ENCODE measurements around the gene WNT1. TPM values are rescaled to one million over a fixed set of nuclear protein-coding genes. Genes with fewer than 3 reads are reported as not detected.

WNT1 gene
- polyA plus RNA-seq, 1 donor from 2014 or later = not detected

GRCh38 chr12:48982397-48983080 lies 4.4 kb downstream of the WNT1 start:
- H3K36me3 ChIP-seq (ENCODE audit: insufficient read depth, low read length) = no peaks in the 10 kb centered on the region
- H3K4me2 ChIP-seq (ENCODE audit: low read length) = no peak overlapping the region
- H3K9me3 ChIP-seq (ENCODE audit: low read length) = no peaks in the 10 kb centered on the region
- no peak overlapping the region for H2AFZ ChIP-seq (ENCODE audit: low read depth, low read length)
- no peaks in the 10 kb centered on the region for H3F3A ChIP-seq (ENCODE audit: insufficient read depth, low read length, poor library complexity, severe bottlenecking)
- H3K79me2 ChIP-seq (replicated peaks; ENCODE audit: insufficient read depth, low read length) = no peaks in the 10 kb centered on the region
- H3K27me3 ChIP-seq (ENCODE audit: insufficient read depth, low read depth, low read length) = peaks cover 99% of the 10 kb centered on the region
- TF ChIP-seq EP300 (conservative IDR thresholded peaks at IDR 0.05; ENCODE audit: poor library complexity, severe bottlenecking) = no peak
- TF ChIP-seq POLR2AphosphoS5 (IDR thresholded peaks at IDR 0.05) = no peak
- TF ChIP-seq TAF1 (IDR thresholded peaks at IDR 0.05; ENCODE audit: low read depth) = no peak
- TF ChIP-seq SMC3 (conservative IDR thresholded peaks at IDR 0.05; ENCODE audit: poor library complexity) = no peak
- no peak for TF ChIP-seq EZH2 (IDR thresholded peaks at IDR 0.05; ENCODE audit: borderline replicate concordance, insufficient read depth, low read length, poor library complexity, severe bottlenecking)
- TF ChIP-seq MXI1 (conservative IDR thresholded peaks at IDR 0.05; ENCODE audit: poor library complexity, severe bottlenecking) = no peak
- TF ChIP-seq RAD21 (conservative IDR thresholded peaks at IDR 0.05) = no peak
- TF ChIP-seq CTCF (IDR thresholded peaks at IDR 0.05; ENCODE audit: poor library complexity, severe bottlenecking) = no peak
- no peak for TF ChIP-seq REST (IDR thresholded peaks at IDR 0.05; ENCODE audit: borderline replicate concordance)
- H3K9me2 ChIP-seq (ENCODE audit: insufficient read depth, low read length) = no peaks in the 10 kb centered on the region
- H3K4me3 ChIP-seq (ENCODE audit: low read length) = no peak overlapping the region
- H3K9ac ChIP-seq (ENCODE audit: low read length) = no peak overlapping the region
- H4K20me1 ChIP-seq (ENCODE audit: insufficient read depth) = no peaks in the 10 kb centered on the region
- no peak overlapping the region for H3K27ac ChIP-seq (ENCODE audit: low read length)

- Histone ChIP-seq H3K9me2 (ENCODE audit: insufficient read depth, low read length) (no peaks in the 10 kb centered on the region), H4K20me1 (ENCODE audit: insufficient read depth) (no peaks in the 10 kb centered on the region), H3K9ac (ENCODE audit: low read length) (no peak overlapping the region), H3K27ac (ENCODE audit: low read length) (no peak overlapping the region), H3K4me3 (ENCODE audit: low read length) (no peak overlapping the region), H3K36me3 (ENCODE audit: insufficient read depth, low read length) (no peaks in the 10 kb centered on the region), H3F3A (ENCODE audit: insufficient read depth, low read length, poor library complexity, severe bottlenecking) (no peaks in the 10 kb centered on the region), H3K4me2 (ENCODE audit: low read length) (no peak overlapping the region), H2AFZ (ENCODE audit: low read depth, low read length) (no peak overlapping the region), H3K27me3 (ENCODE audit: insufficient read depth, low read depth, low read length) (peaks cover 99% of the 10 kb centered on the region), H3K9me3 (ENCODE audit: low read length) (no peaks in the 10 kb centered on the region), H3K79me2 (replicated peaks; ENCODE audit: insufficient read depth, low read length) (no peaks in the 10 kb centered on the region)
- TF ChIP-seq SMC3 (conservative IDR thresholded peaks at IDR 0.05; ENCODE audit: poor library complexity) (no peak), RAD21 (conservative IDR thresholded peaks at IDR 0.05) (no peak), TAF1 (IDR thresholded peaks at IDR 0.05; ENCODE audit: low read depth) (no peak), MXI1 (conservative IDR thresholded peaks at IDR 0.05; ENCODE audit: poor library complexity, severe bottlenecking) (no peak), EP300 (conservative IDR thresholded peaks at IDR 0.05; ENCODE audit: poor library complexity, severe bottlenecking) (no peak), EZH2 (IDR thresholded peaks at IDR 0.05; ENCODE audit: borderline replicate concordance, insufficient read depth, low read length, poor library complexity, severe bottlenecking) (no peak), POLR2AphosphoS5 (IDR thresholded peaks at IDR 0.05) (no peak), REST (IDR thresholded peaks at IDR 0.05; ENCODE audit: borderline replicate concordance) (no peak), CTCF (IDR thresholded peaks at IDR 0.05; ENCODE audit: poor library complexity, severe bottlenecking) (no peak)
Observed at GRCh38 chr12:48985475-48985897, 7.4 kb downstream of the WNT1 start.
